HepG2 (cell line): ENCODE results near the gene MNX1. TPM values are rescaled to one million over a fixed set of nuclear protein-coding genes. Genes with fewer than 3 reads are reported as not detected.

Source experiments
- EP300 ChIP-seq, 3 experiments: sonication (generic) in 1 of 3; formaldehyde crosslinking in 1 of 3; IDR thresholded peaks; 2 replicates each; pipeline versions ENCODE4 v1.5.1 to v1.6.1; 2011 to 2020; ENCODE audit warnings: low read depth in 2 of 3, low read length in 2 of 3, borderline replicate concordance in 1 of 3, improper control_type of control experiment in 1 of 3, mild to moderate bottlenecking in 1 of 3, missing genetic modification reagents in 1 of 3, moderate library complexity in 1 of 3
- FOXK1 ChIP-seq: sonication (generic); formaldehyde crosslinking; IDR thresholded peaks from 2 replicates; pipeline ENCODE4 v1.4.0; 2020; ENCODE audit warnings: low read depth, missing genetic modification reagents, borderline replicate concordance
- FOXO4 ChIP-seq: sonication (generic); formaldehyde crosslinking; conservative IDR thresholded peaks from 2 replicates; pipeline ENCODE4 v1.8.1; 2023; ENCODE audit warnings: missing genetic modification reagents
- GRHL1 ChIP-seq: sonication (generic); formaldehyde crosslinking; conservative IDR thresholded peaks from 2 replicates; pipeline ENCODE4 v1.8.0; 2022; ENCODE audit warnings: missing genetic modification reagents
- HIC2 ChIP-seq: sonication (generic); formaldehyde crosslinking; IDR thresholded peaks from 2 replicates; pipeline ENCODE4 v1.9.0; 2022; ENCODE audit warnings: low read depth, missing genetic modification reagents
- HNRNPUL1 ChIP-seq: fragments of 200-400 bp; formaldehyde crosslinking; IDR thresholded peaks from 2 replicates; pipeline ENCODE4 v1.6.1; 2017; ENCODE audit warnings: low read depth, mild to moderate bottlenecking, low read length, moderate library complexity
- HOXA5 ChIP-seq: sonication (generic); formaldehyde crosslinking; IDR thresholded peaks from 2 replicates; pipeline ENCODE4 v1.4.0; 2020; ENCODE audit warnings: missing genetic modification reagents
- HOXA7 ChIP-seq: sonication (generic); formaldehyde crosslinking; IDR thresholded peaks from 2 replicates; pipeline ENCODE4 v1.8.1; 2022; ENCODE audit warnings: mild to moderate bottlenecking, missing genetic modification reagents, moderate library complexity
- IKZF4 ChIP-seq: sonication (generic); formaldehyde crosslinking; IDR thresholded peaks from 2 replicates; pipeline ENCODE4 v1.5.1; 2020; ENCODE audit warnings: borderline replicate concordance, mild to moderate bottlenecking, low read depth, missing genetic modification reagents; ENCODE audit errors: not compliant biosample characterization
- NCOA1 ChIP-seq: sonication (generic); formaldehyde crosslinking; IDR thresholded peaks from 2 replicates; pipeline ENCODE4 v1.9.0; 2021; ENCODE audit warnings: missing genetic modification reagents
- NFIB ChIP-seq: sonication (generic); formaldehyde crosslinking; IDR thresholded peaks from 2 replicates; pipeline ENCODE4 v1.9.0; 2021; ENCODE audit warnings: missing genetic modification reagents, mild to moderate bottlenecking, borderline replicate concordance
- RFX1 ChIP-seq: fragments of 450-650 bp; IDR thresholded peaks from 2 replicates; pipeline ENCODE4 v1.6.1; 2017
- STAT5B ChIP-seq: sonication (generic); formaldehyde crosslinking; IDR thresholded peaks from 2 replicates; pipeline ENCODE4 v1.4.0; 2020; ENCODE audit warnings: missing genetic modification reagents
- TFDP1 ChIP-seq: IDR thresholded peaks from 2 replicates; pipeline ENCODE4 v1.6.1; 2016; ENCODE audit warnings: missing compliant biosample characterization, missing genetic modification reagents, borderline replicate concordance
- ZBTB20 ChIP-seq: sonication (generic); formaldehyde crosslinking; IDR thresholded peaks from 2 replicates; pipeline ENCODE4 v1.8.1; 2023; ENCODE audit warnings: missing genetic modification reagents, low read depth, mild to moderate bottlenecking, borderline replicate concordance
- ZHX1 ChIP-seq: sonication (generic); formaldehyde crosslinking; IDR thresholded peaks from 2 replicates; pipeline ENCODE4 v1.8.1; 2022; ENCODE audit warnings: low read depth, mild to moderate bottlenecking, missing genetic modification reagents
- ZMYM4 ChIP-seq: sonication (generic); formaldehyde crosslinking; IDR thresholded peaks from 2 replicates; pipeline ENCODE4 v1.8.1; 2023; ENCODE audit warnings: mild to moderate bottlenecking, missing genetic modification reagents
- ZNF678 ChIP-seq: sonication (generic); formaldehyde crosslinking; IDR thresholded peaks from 2 replicates; pipeline ENCODE4 v1.4.0; 2020; ENCODE audit warnings: mild to moderate bottlenecking, missing genetic modification reagents
- polyA plus RNA-seq, 8 experiments: library from polyadenylated mRNA; depleted of rRNA in 3 of 8; stranded (reverse) in 7 of 8; unstranded in 1 of 8; fragments of >200 nt; fragmentation: Illumina TruSeq in 4 of 8; extraction: Trizol in 4 of 8; gene quantifications; 2 replicates each; pipeline versions ENCODE4 v1.2.1 to v1.2.3, GENCODE V29; 2011 to 2016; ENCODE audit warnings: low read depth in 4 of 8, missing spikeins in 1 of 8, mixed read lengths in 1 of 8; ENCODE audit not compliant: insufficient read depth in 1 of 8
- total RNA-seq, 5 experiments: library from RNA; depleted of rRNA; stranded (reverse); fragments of >200 nt; fragmentation: Illumina TruSeq; extraction: Trizol; gene quantifications; 2 replicates each; pipeline ENCODE4 v1.2.3, GENCODE V29; 2016; ENCODE audit warnings: low read depth in 1 of 5

Gene MNX1
- total and polyA plus RNA-seq, 2 of the 13 experiments (the other 11 are each of a cell fraction or from before 2014, with no cell fraction given) = 0.94 to 6.1 TPM

- TF ChIP-seq HOXA7 (CRISPR knock-in tag) (no peak), ZBTB20 (CRISPR knock-in tag) (0 out of 2 replicates have a peak, but pooled peaks have one; percentile 51), TFDP1 (CRISPR knock-in tag) (peak; percentile 34; the same call in 1 of the 2 replicates), NCOA1 (no peak), HNRNPUL1 (no peak), HOXA5 (CRISPR knock-in tag) (peak; percentile 37; the same call in 1 of the 2 replicates), NFIB (no peak), RFX1 (no peak), IKZF4 (CRISPR knock-in tag) (no peak), FOXK1 (CRISPR knock-in tag) (peak; percentile 75; the same call in 1 of the 2 replicates), FOXO4 (CRISPR knock-in tag) (0 out of 2 replicates have a peak, but pooled peaks have one; percentile 30), ZMYM4 (CRISPR knock-in tag) (peak; percentile 53; the same call in 1 of the 2 replicates), STAT5B (no peak), HIC2 (CRISPR knock-in tag) (no peak), EP300 (IDR thresholded peaks at IDR 0.05; ENCODE audit: low read depth in 2 of 2, low read length in 2 of 2) (peak in 1 of 2 experiments; percentile 77; a peak in 2 of 4 replicates), EP300 (CRISPR knock-in tag; IDR thresholded peaks at IDR 0.05; ENCODE audit: borderline replicate concordance) (peak; percentile 50; the same call in 1 of the 2 replicates), GRHL1 (no peak), ZHX1 (no peak), ZNF678 (CRISPR knock-in tag) (no peak)
Observed at GRCh38 chr7:157011333-157012112, 1.1 kb upstream of the MNX1 start (continued).
